Measurements from ENCODE around the gene CMC2. TPM values are rescaled to one million over a fixed set of nuclear protein-coding genes. Genes with fewer than 3 reads are reported as not detected.

CMC2 gene
- total RNA-seq, 4 donors from 2014 or later, result 14.0 to 54.5 (median 34.3) TPM

- Histone ChIP-seq H3K9me3 (no peaks in the 10 kb centered on the region), H3K27me3 (no peaks in the 10 kb centered on the region), H3K27ac (no peak overlapping the region), H3K4me3 (no peak overlapping the region), H3K36me3 (no peaks in the 10 kb centered on the region), H3K4me1 (peaks cover 0 to 4% (median 0%) of the 10 kb centered on the region in 4 donors)
- no peak for DNase-seq
- TF ChIP-seq POLR2A (IDR thresholded peaks at IDR 0.05), result no peak
- no peak for TF ChIP-seq CTCF (IDR thresholded peaks at IDR 0.05)
These were observed 12.2 kb downstream of the CMC2 start for GRCh38 chr16:80994451-80994850.

- H3K36me3 ChIP-seq, result no peaks in the 10 kb centered on the region
- H3K4me1 ChIP-seq, result peaks cover 0 to 4% (median 0%) of the 10 kb centered on the region in 4 donors
- H3K27ac ChIP-seq, result no peak overlapping the region
- DNase-seq, result no peak
- TF ChIP-seq CTCF (IDR thresholded peaks at IDR 0.05), result no peak
- no peak for TF ChIP-seq POLR2A (IDR thresholded peaks at IDR 0.05)
- H3K9me3 ChIP-seq, result no peaks in the 10 kb centered on the region
- H3K4me3 ChIP-seq, result no peak overlapping the region
- H3K27me3 ChIP-seq, result no peaks in the 10 kb centered on the region
These were observed 12.9 kb downstream of the CMC2 start for GRCh38 chr16:80993834-80994233.

- no peak for DNase-seq
- Histone ChIP-seq H3K4me3 (no peak overlapping the region), H3K9me3 (no peaks in the 10 kb centered on the region), H3K27ac (no peak overlapping the region), H3K36me3 (no peaks in the 10 kb centered on the region), H3K27me3 (no peaks in the 10 kb centered on the region), H3K4me1 (peaks cover 0 to 4% (median 0%) of the 10 kb centered on the region in 4 donors)
- TF ChIP-seq CTCF (IDR thresholded peaks at IDR 0.05) (no peak), POLR2A (IDR thresholded peaks at IDR 0.05) (no peak)
These were observed 13.4 kb downstream of the CMC2 start for GRCh38 chr16:80993307-80993706.

- no peaks in the 10 kb centered on the region for H3K9me3 ChIP-seq
- no peaks in the 10 kb centered on the region for H3K27me3 ChIP-seq
- DNase-seq, result no peak
- no peak for TF ChIP-seq CTCF (IDR thresholded peaks at IDR 0.05)
- no peak for TF ChIP-seq POLR2A (IDR thresholded peaks at IDR 0.05)
- no peak overlapping the region for H3K4me3 ChIP-seq
- H3K36me3 ChIP-seq, result no peaks in the 10 kb centered on the region
- no peaks in the 10 kb centered on the region for H3K4me1 ChIP-seq
- no peak overlapping the region for H3K27ac ChIP-seq
These were observed 13.9 kb downstream of the CMC2 start for GRCh38 chr16:80992676-80993293.

- TF ChIP-seq POLR2A (IDR thresholded peaks at IDR 0.05) (no peak), CTCF (IDR thresholded peaks at IDR 0.05) (no peak)
- no peaks in the 10 kb centered on the region for H3K4me1 ChIP-seq
These were observed 14.8 kb downstream of the CMC2 start for GRCh38 chr16:80991792-80992430.

More at GRCh38 chr16:80991792-80992430, 14.8 kb downstream of the CMC2 start:
- Histone ChIP-seq H3K27me3 (no peaks in the 10 kb centered on the region), H3K9me3 (no peaks in the 10 kb centered on the region), H3K27ac (no peak overlapping the region), H3K36me3 (no peaks in the 10 kb centered on the region), H3K4me3 (no peak overlapping the region)
- no peak for DNase-seq

Data from Peyer's patch (tissue), 4 donors.